K562 (cell line): Measurements from ENCODE around the gene VSX2. TPM values are rescaled to one million over a fixed set of nuclear protein-coding genes. Genes with fewer than 3 reads are reported as not detected.

Experiments
- ATAC-seq: fragments of 200-7000 bp; cut with Tn5 transposase; 3 replicates; pipeline ENCODE4 v1.9.1; 2020; ENCODE audit warnings: moderate library complexity
- BruUV-seq: library from RNA; stranded (reverse); fragments of 400-500 nt; replicated peaks from 2 replicates; lab custom pipeline; 2021; lab: Mats Ljungman, UMichigan
- CTCF ChIA-PET: fragments of 300-600 bp; formaldehyde crosslinking; extraction: SDS; loops from one replicate; lab custom pipeline; 2021; ENCODE audit warnings: low intra/inter-chr PET ratio; lab: Yijun Ruan, JAX
- POLR2A ChIA-PET: fragments of 300-600, 350-650 bp; sonication (Branson Sonifier 250); formaldehyde crosslinking; extraction: SDS; loops from one replicate; lab custom pipeline; 2021; ENCODE audit warnings: antibody characterized with exemption, inconsistent platforms; lab: Yijun Ruan, JAX
- DNase-seq, 4 experiments: peaks; one replicate each; pipeline versions ENCODE4 v3.0.0 to v3.0.0-alpha.2; 2011 to 2018; ENCODE audit warnings: low spot score in 3 of 4, mixed read lengths in 3 of 4; ENCODE audit errors: extremely low read depth in 1 of 4
- FAIRE-seq: peaks from 2 replicates; lab custom pipeline; 2011; peaks lifted over from hg19 to GRCh38; lab: Jason Lieb, UNC
- H2AFZ ChIP-seq: 2 replicates; pipeline ENCODE4 v1.6.0; 2011; ENCODE audit warnings: low read depth, low read length, control low read depth, inconsistent platforms
- H3K27ac ChIP-seq: fragments of 200-600 bp; 3 replicates; pipeline ENCODE4 v1.8.0; 2011; ENCODE audit warnings: low read depth, mild to moderate bottlenecking, control low read depth, inconsistent platforms, low read length, moderate library complexity, mixed read lengths; ENCODE audit errors: extremely low read depth
- H3K27me3 ChIP-seq, 2 experiments: fragments of 300-600 bp in 1 of 2; 2 replicates in 1 of 2; 3 replicates in 1 of 2; pipeline versions ENCODE4 v1.6.0 to v1.8.0; 2011; ENCODE audit warnings: inconsistent platforms in 2 of 2, low read length in 2 of 2, mild to moderate bottlenecking in 1 of 2, mixed read lengths in 1 of 2, moderate library complexity in 1 of 2; ENCODE audit not compliant: control insufficient read depth in 2 of 2, insufficient read depth in 2 of 2
- H3K36me3 ChIP-seq: fragments of 300-600 bp; 3 replicates; pipeline ENCODE4 v1.8.0; 2011; ENCODE audit warnings: mild to moderate bottlenecking, low read length, inconsistent platforms; ENCODE audit not compliant: control insufficient read depth, insufficient read depth
- H3K4me1 ChIP-seq, 2 experiments: fragments of 200-600 bp in 1 of 2; replicated peaks in 1 of 2; 2 replicates in 1 of 2; 3 replicates in 1 of 2; pipeline versions ENCODE4 v1.5.1 to v1.8.0; 2011; ENCODE audit warnings: inconsistent platforms in 2 of 2, low read length in 2 of 2, mild to moderate bottlenecking in 1 of 2, mixed read lengths in 1 of 2, moderate library complexity in 1 of 2; ENCODE audit not compliant: control insufficient read depth in 2 of 2, insufficient read depth in 2 of 2
- H3K4me2 ChIP-seq: 2 replicates; pipeline ENCODE4 v1.6.1; 2011; ENCODE audit warnings: low read length, control low read depth, inconsistent platforms, mixed read lengths; ENCODE audit not compliant: insufficient read depth
- H3K4me3 ChIP-seq: fragments of 200-600 bp; sonication (generic), shearing (Covaris generic); 2 replicates; pipeline ENCODE4 v1.5.1; 2016; ENCODE audit warnings: control low read depth, inconsistent platforms
- H3K79me2 ChIP-seq: fragments of 200-600 bp; 3 replicates; pipeline ENCODE4 v1.8.0; 2011; ENCODE audit warnings: low read length, inconsistent platforms; ENCODE audit not compliant: control insufficient read depth, insufficient read depth
- H3K9ac ChIP-seq, 2 experiments: 2 replicates each; pipeline versions ENCODE4 v1.6.0 to v1.6.1; 2011; ENCODE audit warnings: low read depth in 2 of 2, low read length in 2 of 2, control low read depth in 1 of 2, inconsistent platforms in 1 of 2, mild to moderate bottlenecking in 1 of 2, mixed read lengths in 1 of 2; ENCODE audit not compliant: insufficient read depth in 1 of 2
- H3K9me1 ChIP-seq: one replicate; pipeline ENCODE4 v1.6.0; 2011; ENCODE audit warnings: inconsistent platforms, mild to moderate bottlenecking, low read length, moderate library complexity; ENCODE audit not compliant: control insufficient read depth, insufficient read depth
- H3K9me3 ChIP-seq: replicated peaks from 2 replicates; pipeline ENCODE4 v1.5.1; 2011; ENCODE audit warnings: low read depth, low read length, inconsistent platforms; ENCODE audit not compliant: control insufficient read depth, insufficient read depth
- H4K20me1 ChIP-seq: replicated peaks from 2 replicates; pipeline ENCODE4 v1.6.1; 2011; ENCODE audit warnings: low read length, inconsistent platforms, mixed read lengths; ENCODE audit not compliant: control insufficient read depth, insufficient read depth
- CBX2 ChIP-seq: fragments of 200-600 bp; sonication (generic); IDR thresholded peaks from one replicate; pipeline ENCODE4 v1.6.1; 2012; ENCODE audit warnings: mild to moderate bottlenecking, low read length, inconsistent platforms; ENCODE audit not compliant: insufficient read depth, poor library complexity, severe bottlenecking
- CBX8 ChIP-seq: fragments of 200-600 bp; sonication (generic); IDR thresholded peaks from 2 replicates; pipeline ENCODE4 v1.6.1; 2012; ENCODE audit warnings: borderline replicate concordance, mixed run types, low read depth, mild to moderate bottlenecking, moderate library complexity, mixed read lengths, low read length, control low read depth, inconsistent platforms; ENCODE audit not compliant: poor library complexity, severe bottlenecking; ENCODE audit errors: extremely low read depth
- NFE2 ChIP-seq: IDR thresholded peaks from 2 replicates; pipeline ENCODE4 v1.6.1; 2014; ENCODE audit warnings: antibody characterized with exemption, low read depth
- SRF ChIP-seq, 2 experiments: fragments of 250-450, 450-650 bp in 1 of 2; sonication (Bioruptor Pico) in 1 of 2; sonication (generic) in 1 of 2; formaldehyde crosslinking; IDR thresholded peaks; 2 replicates each; pipeline versions ENCODE4 v1.5.0 to v1.5.1; 2020 to 2022; ENCODE audit warnings: mild to moderate bottlenecking in 1 of 2, missing genetic modification reagents in 1 of 2
- WGBS: fragments of 100-300 bp; shearing (Covaris generic); methylation state at CpG from one replicate; pipeline ENCODE4 v1.1.6; 2016; ENCODE audit warnings: low coverage, mixed read lengths; ENCODE audit not compliant: insufficient coverage; ENCODE audit errors: missing lambda C conversion rate; 5-methylcytosine and 5-hydroxymethylcytosine counted together
- in situ Hi-C: fragments of 300-500 bp; cut with MboI; formaldehyde crosslinking; loops from 4 replicates; pipeline ENCODE4 v1.15.0; 2018; ENCODE audit warnings: inconsistent platforms, mixed read lengths
- intact Hi-C: fragments of 100-400 bp; cut with micrococcal nuclease; formaldehyde crosslinking; loops from 2 replicates; pipeline ENCODE4 v1.14.2; 2022
- polyA plus RNA-seq, 8 experiments: library from polyadenylated mRNA; depleted of rRNA in 4 of 8; stranded (reverse) in 5 of 8; unstranded in 3 of 8; fragments of >200 nt; fragmentation: Nextera tagmentation in 2 of 8; fragmentation: Illumina TruSeq in 1 of 8; extraction: Ambion mirVana in 2 of 8; extraction: Trizol in 1 of 8; gene quantifications; 2 replicates each; pipeline versions ENCODE4 v1.2.1 to v1.2.3, GENCODE V29; 2011 to 2014; ENCODE audit warnings: inconsistent platforms in 1 of 8, missing spikeins in 1 of 8
- total RNA-seq, 7 experiments: library from RNA; depleted of rRNA in 6 of 7; stranded (reverse); fragments of >200 nt in 6 of 7; fragmentation: Illumina TruSeq in 2 of 7; extraction: Trizol in 2 of 7; gene quantifications; 2 replicates each; pipeline versions ENCODE4 v1.2.1 to v1.2.3, GENCODE V29; 2011 to 2021; ENCODE audit warnings: low replicate concordance in 1 of 7

Gene VSX2
- total and polyA plus RNA-seq, 9 of the 15 experiments (the other 6 are each of a cell fraction or from before 2014, with no cell fraction given) = 0.04 TPM; not detected in 8

DNA sequence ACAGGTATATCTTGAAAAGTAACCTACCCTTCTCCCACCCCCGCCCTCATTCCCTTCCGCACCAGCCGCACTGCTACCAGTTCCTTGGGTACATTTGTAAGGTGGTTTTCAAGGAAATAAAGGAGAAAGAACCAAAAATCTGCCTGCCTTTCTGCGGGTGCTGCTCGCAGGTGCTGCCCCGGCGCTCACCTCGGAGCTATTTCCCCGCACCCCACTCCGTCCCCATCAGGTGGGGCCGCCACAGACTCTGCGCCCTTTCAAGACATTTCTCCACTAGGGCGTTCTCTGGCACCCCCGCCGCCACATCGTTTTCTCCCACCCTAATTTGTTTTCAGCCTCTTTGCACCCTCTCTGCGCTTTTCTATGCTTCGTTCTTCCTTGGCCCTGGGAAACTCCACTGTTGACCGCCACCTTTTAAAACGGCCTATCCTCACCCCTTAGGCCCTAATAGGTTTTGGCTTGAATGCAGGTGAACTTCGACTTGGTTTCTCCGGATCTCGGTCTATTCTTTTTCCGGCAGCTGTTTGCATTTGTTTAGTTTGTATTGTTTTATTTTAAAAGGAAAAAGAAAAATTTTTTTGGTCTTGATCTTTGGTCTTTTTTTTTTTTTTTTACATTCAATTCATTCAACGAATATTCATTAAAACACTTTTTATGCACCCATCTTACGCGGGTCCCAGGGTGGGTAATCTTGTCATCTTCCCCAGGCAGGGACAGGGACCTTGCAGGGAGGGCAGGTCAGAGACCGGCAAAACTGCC lies 3.0 kb downstream of the VSX2 start:
- Histone ChIP-seq H3K9ac (no peak overlapping the region), H4K20me1 (no peaks in the 10 kb centered on the region), H3K27me3 (peaks cover 27 to 74% of the 10 kb centered on the region in 2 experiments), H3K36me3 (no peaks in the 10 kb centered on the region), H2AFZ (no peak overlapping the region), H3K4me1 (peaks cover 0 to 14% of the 10 kb centered on the region in 2 experiments; a peak in 2 of 5 replicates), H3K9me1 (no peaks in the 10 kb centered on the region), H3K4me2 (no peak overlapping the region), H3K9me3 (no peaks in the 10 kb centered on the region), H3K4me3 (no peak overlapping the region), H3K79me2 (no peaks in the 10 kb centered on the region), H3K27ac (no peak overlapping the region)
- TF ChIP-seq NFE2 (no peak), CBX8 (peak; percentile 69), CBX2 (peak; percentile 98), SRF (CRISPR knock-in tag; IDR thresholded peaks at IDR 0.05) (no peak)
- ATAC-seq (no peak), DNase-seq (no peak), FAIRE-seq (no peak)
- in situ Hi-C loops = loop anchor here (5.0 kb wide), 1 partner anchor 125 kb away; no protein-coding TSS in a partner anchor
- no TSS peak for BruUV-seq
- ChIA-PET CTCF (no interaction called here), POLR2A (interaction anchor here (1.1 kb wide), 1 partner anchor 9 kb away, joined by 3 read pairs; no protein-coding TSS in a partner anchor)
- intact Hi-C loops = no loop called here
- 3% methylated on average over 20 of the region's 28 CpGs for WGBS
